H9 (cell line): ENCODE results near the gene SHTN1. TPM values are rescaled to one million over a fixed set of nuclear protein-coding genes. Genes with fewer than 3 reads are reported as not detected.
A peak's percentile ranks its signal among the peaks of the same experiment; 100 is the strongest.

Source experiments
- DNase-seq: peaks from one replicate; pipeline ENCODE4 v3.0.0-alpha.2; 2017
- H2AFZ ChIP-seq: one replicate; pipeline ENCODE4 v1.6.1; 2013; ENCODE audit warnings: mild to moderate bottlenecking, low read length, control low read depth, moderate library complexity
- H2AK5ac ChIP-seq: 2 replicates; pipeline ENCODE4 v1.6.1; 2013; ENCODE audit warnings: low read length, control low read depth, mixed read lengths; ENCODE audit not compliant: insufficient read length
- H2BK120ac ChIP-seq: one replicate; pipeline ENCODE4 v1.6.1; 2013; ENCODE audit warnings: low read depth, mild to moderate bottlenecking, low read length, control low read depth, inconsistent platforms; ENCODE audit not compliant: poor library complexity, severe bottlenecking
- H2BK12ac ChIP-seq: 2 replicates; pipeline ENCODE4 v1.6.1; 2013; ENCODE audit warnings: low read length, control low read depth, mixed read lengths, low read depth; ENCODE audit not compliant: insufficient read length
- H2BK15ac ChIP-seq: 2 replicates; pipeline ENCODE4 v1.6.1; 2013; ENCODE audit warnings: low read depth, low read length, control low read depth
- H2BK20ac ChIP-seq: one replicate; pipeline ENCODE4 v1.6.1; 2013; ENCODE audit warnings: low read depth, mild to moderate bottlenecking, low read length, control low read depth, inconsistent platforms; ENCODE audit not compliant: poor library complexity, severe bottlenecking
- H2BK5ac ChIP-seq: 2 replicates; pipeline ENCODE4 v1.6.1; 2013; ENCODE audit warnings: low read length, control low read depth, mixed read lengths; ENCODE audit not compliant: insufficient read length
- H3K14ac ChIP-seq: 2 replicates; pipeline ENCODE4 v1.6.1; 2013; ENCODE audit warnings: low read length, control low read depth; ENCODE audit not compliant: insufficient read depth
- H3K18ac ChIP-seq: 2 replicates; pipeline ENCODE4 v1.6.1; 2013; ENCODE audit warnings: low read depth, mild to moderate bottlenecking, mixed read lengths, low read length, control low read depth; ENCODE audit not compliant: insufficient read length
- H3K23ac ChIP-seq: 2 replicates; pipeline ENCODE4 v1.6.1; 2013; ENCODE audit warnings: low read length, control low read depth, mixed read lengths, low read depth; ENCODE audit not compliant: insufficient read length
- H3K23me2 ChIP-seq: 2 replicates; pipeline ENCODE4 v1.6.1; 2013; ENCODE audit warnings: low read depth, mild to moderate bottlenecking, mixed read lengths, low read length, control low read depth; ENCODE audit not compliant: insufficient read length, poor library complexity, severe bottlenecking
- H3K27ac ChIP-seq: 2 replicates; pipeline ENCODE4 v1.5.1; 2013; ENCODE audit warnings: low read length, control low read depth, mixed read lengths, low read depth; ENCODE audit not compliant: insufficient read length
- H3K27me3 ChIP-seq: 2 replicates; pipeline ENCODE4 v1.6.1; 2013; ENCODE audit warnings: low read length, control low read depth, inconsistent platforms; ENCODE audit not compliant: insufficient read depth
- H3K4ac ChIP-seq: 2 replicates; pipeline ENCODE4 v1.6.1; 2013; ENCODE audit warnings: low read depth, mild to moderate bottlenecking, control low read depth, inconsistent platforms, low read length, moderate library complexity
- H3K4me1 ChIP-seq: 2 replicates; pipeline ENCODE4 v1.6.1; 2013; ENCODE audit warnings: low read length, control low read depth, inconsistent platforms; ENCODE audit not compliant: insufficient read depth
- H3K4me2 ChIP-seq: 2 replicates; pipeline ENCODE4 v1.6.1; 2013; ENCODE audit warnings: low read length, control low read depth, mixed read lengths; ENCODE audit not compliant: insufficient read length, insufficient read depth
- H3K56ac ChIP-seq: 2 replicates; pipeline ENCODE4 v1.6.1; 2013; ENCODE audit warnings: low read depth, mild to moderate bottlenecking, mixed read lengths, low read length, control low read depth; ENCODE audit not compliant: insufficient read length
- H3K79me1 ChIP-seq: 2 replicates; pipeline ENCODE4 v1.6.1; 2013; ENCODE audit warnings: low read depth, mild to moderate bottlenecking, moderate library complexity, low read length, control low read depth, inconsistent platforms; ENCODE audit not compliant: insufficient read depth, poor library complexity, severe bottlenecking
- H3K79me2 ChIP-seq: 2 replicates; pipeline ENCODE4 v1.6.1; 2013; ENCODE audit warnings: low read length, control low read depth, inconsistent platforms; ENCODE audit not compliant: insufficient read depth
- H3K9ac ChIP-seq: 2 replicates; pipeline ENCODE4 v1.6.1; 2013; ENCODE audit warnings: low read length, control low read depth, mixed read lengths; ENCODE audit not compliant: insufficient read length; ENCODE audit errors: extremely low read depth
- H3K9me3 ChIP-seq: one replicate; pipeline ENCODE4 v1.6.1; 2013; ENCODE audit warnings: low read depth, low read length, inconsistent platforms; ENCODE audit not compliant: control insufficient read depth
- H3T11ph ChIP-seq: one replicate; pipeline ENCODE4 v1.6.1; 2013; ENCODE audit warnings: mild to moderate bottlenecking, low read length, control low read depth, inconsistent platforms
- H4K20me1 ChIP-seq: one replicate; pipeline ENCODE4 v1.6.1; 2013; ENCODE audit not compliant: control insufficient read depth, insufficient read length, insufficient read depth
- H4K5ac ChIP-seq: 2 replicates; pipeline ENCODE4 v1.6.1; 2013; ENCODE audit warnings: low read depth, mild to moderate bottlenecking, mixed read lengths, low read length, control low read depth; ENCODE audit not compliant: insufficient read length
- H4K8ac ChIP-seq: replicated peaks from 2 replicates; pipeline ENCODE4 v1.6.1; 2013; ENCODE audit warnings: low read length, control low read depth, mixed read lengths, low read depth; ENCODE audit not compliant: insufficient read length
- H4K91ac ChIP-seq: 2 replicates; pipeline ENCODE4 v1.6.1; 2013; ENCODE audit warnings: low read depth, mild to moderate bottlenecking, moderate library complexity, mixed read lengths, low read length, control low read depth; ENCODE audit not compliant: insufficient read length
- H3K27ac Mint-ChIP-seq, 3 experiments: 2 replicates in 2 of 3; 3 replicates in 1 of 3; pipeline ENCODE4 v1.8.0; 2020 to 2021; ENCODE audit warnings: mixed read lengths in 3 of 3, mild to moderate bottlenecking in 1 of 3, moderate library complexity in 1 of 3
- H3K27me3 Mint-ChIP-seq: 2 replicates; pipeline ENCODE4 v1.8.0; 2021; ENCODE audit warnings: low read depth, mild to moderate bottlenecking, moderate library complexity, mixed read lengths
- H3K36me3 Mint-ChIP-seq, 3 experiments: 2 replicates in 2 of 3; 3 replicates in 1 of 3; pipeline ENCODE4 v1.8.0; 2020 to 2021; ENCODE audit warnings: low read depth in 3 of 3, mixed read lengths in 3 of 3; ENCODE audit not compliant: insufficient read depth in 1 of 3
- H3K4me1 Mint-ChIP-seq, 2 experiments: 2 replicates each; pipeline ENCODE4 v1.8.0; 2020; ENCODE audit warnings: mixed read lengths in 2 of 2
- H3K4me3 Mint-ChIP-seq, 2 experiments: 2 replicates in 1 of 2; 3 replicates in 1 of 2; pipeline ENCODE4 v1.8.0; 2020 to 2021; ENCODE audit warnings: mild to moderate bottlenecking in 2 of 2, mixed read lengths in 2 of 2, moderate library complexity in 1 of 2
- H3K9me3 Mint-ChIP-seq, 2 experiments: 2 replicates in 1 of 2; 3 replicates in 1 of 2; pipeline ENCODE4 v1.8.0; 2020; ENCODE audit warnings: mild to moderate bottlenecking in 2 of 2, mixed read lengths in 2 of 2, moderate library complexity in 1 of 2
- WGBS: extraction: QIAGEN DNeasy Blood & Tissue Kit; methylation state at CpG from one replicate; pipeline ENCODE4 v1.1.7; 2013; ENCODE audit warnings: missing lambda C conversion rate, low lambda C conversion rate, mixed read lengths; ENCODE audit not compliant: insufficient read length; ENCODE audit errors: extremely low coverage; 5-methylcytosine and 5-hydroxymethylcytosine counted together
- total RNA-seq: library from RNA; stranded (reverse); gene quantifications from 2 replicates; pipeline ENCODE4 v1.2.1, GENCODE V29; 2021
- TF ChIP-seq, protein P1 (sequence below): fragments of 200-600 bp; sonication (generic); conservative IDR thresholded peaks from 3 replicates; pipeline ENCODE4 v1.8.0; 2021; ENCODE audit warnings: antibody characterized with exemption, mild to moderate bottlenecking

The SHTN1 gene
- total RNA-seq, 1 experiment from 2014 or later: 22.1 TPM

- H3K56ac ChIP-seq: no peak overlapping the region
- peaks cover 5 to 13% (median 7%) of the 10 kb centered on the region in 3 experiments for H3K36me3 Mint-ChIP-seq
- no peak overlapping the region for H3K9ac ChIP-seq
- peaks cover 3% of the 10 kb centered on the region; the same call in 1 of the 2 replicates for H3K4me1 ChIP-seq
- TF ChIP-seq, protein P1, sequence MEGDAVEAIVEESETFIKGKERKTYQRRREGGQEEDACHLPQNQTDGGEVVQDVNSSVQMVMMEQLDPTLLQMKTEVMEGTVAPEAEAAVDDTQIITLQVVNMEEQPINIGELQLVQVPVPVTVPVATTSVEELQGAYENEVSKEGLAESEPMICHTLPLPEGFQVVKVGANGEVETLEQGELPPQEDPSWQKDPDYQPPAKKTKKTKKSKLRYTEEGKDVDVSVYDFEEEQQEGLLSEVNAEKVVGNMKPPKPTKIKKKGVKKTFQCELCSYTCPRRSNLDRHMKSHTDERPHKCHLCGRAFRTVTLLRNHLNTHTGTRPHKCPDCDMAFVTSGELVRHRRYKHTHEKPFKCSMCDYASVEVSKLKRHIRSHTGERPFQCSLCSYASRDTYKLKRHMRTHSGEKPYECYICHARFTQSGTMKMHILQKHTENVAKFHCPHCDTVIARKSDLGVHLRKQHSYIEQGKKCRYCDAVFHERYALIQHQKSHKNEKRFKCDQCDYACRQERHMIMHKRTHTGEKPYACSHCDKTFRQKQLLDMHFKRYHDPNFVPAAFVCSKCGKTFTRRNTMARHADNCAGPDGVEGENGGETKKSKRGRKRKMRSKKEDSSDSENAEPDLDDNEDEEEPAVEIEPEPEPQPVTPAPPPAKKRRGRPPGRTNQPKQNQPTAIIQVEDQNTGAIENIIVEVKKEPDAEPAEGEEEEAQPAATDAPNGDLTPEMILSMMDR: no peak
- no peak overlapping the region for H3K4me3 Mint-ChIP-seq
- peaks cover 10 to 13% of the 10 kb centered on the region in 2 experiments for H3K9me3 Mint-ChIP-seq
- H3K18ac ChIP-seq: no peak overlapping the region
- no peaks in the 10 kb centered on the region for H4K20me1 ChIP-seq
- no peaks in the 10 kb centered on the region for H3K23me2 ChIP-seq
- H4K8ac ChIP-seq: no peak overlapping the region
- H3K14ac ChIP-seq: no peak overlapping the region
- H3K4ac ChIP-seq: no peak overlapping the region
- H2BK120ac ChIP-seq: no peak overlapping the region
- peaks cover 28 to 31% of the 10 kb centered on the region in 2 experiments for H3K4me1 Mint-ChIP-seq
- H3K23ac ChIP-seq: no peak overlapping the region
- no peaks in the 10 kb centered on the region for H3K79me2 ChIP-seq
- H3K27me3 Mint-ChIP-seq: no peaks in the 10 kb centered on the region; the same call in 1 of the 2 replicates
- peak overlapping the region in 1 of 3 experiments; percentile 59; a peak in 1 of 7 replicates for H3K27ac Mint-ChIP-seq
- H2AK5ac ChIP-seq: no peak overlapping the region
- no peaks in the 10 kb centered on the region for H3K27me3 ChIP-seq
- no peak overlapping the region for H2BK15ac ChIP-seq
- H3K4me2 ChIP-seq: no peak overlapping the region
- H2BK20ac ChIP-seq: no peak overlapping the region
- no peak overlapping the region for H2BK5ac ChIP-seq
- no peaks in the 10 kb centered on the region for H3K9me3 ChIP-seq
- H3T11ph ChIP-seq: no peak overlapping the region
- DNase-seq: no peak
- H4K91ac ChIP-seq: no peak overlapping the region
- H3K79me1 ChIP-seq: no peaks in the 10 kb centered on the region
- no peak overlapping the region for H3K27ac ChIP-seq
- no peak overlapping the region for H2BK12ac ChIP-seq
- no peak overlapping the region for H2AFZ ChIP-seq
- no peak overlapping the region for H4K5ac ChIP-seq
- WGBS: no CpG with 5 or more reads among the region's 4 CpGs
Measured at GRCh38 chr10:116868722-116869121, 136.3 kb downstream of the SHTN1 start.
